ENCODE data around the gene ZNF718. TPM values are rescaled to one million over a fixed set of nuclear protein-coding genes. Genes with fewer than 3 reads are reported as not detected.

Gene ZNF718
- total and polyA plus RNA-seq, 2 of the 13 experiments (the other 11 are each of a cell fraction or from before 2014, with no cell fraction given): not detected

- TF ChIP-seq, protein P1, sequence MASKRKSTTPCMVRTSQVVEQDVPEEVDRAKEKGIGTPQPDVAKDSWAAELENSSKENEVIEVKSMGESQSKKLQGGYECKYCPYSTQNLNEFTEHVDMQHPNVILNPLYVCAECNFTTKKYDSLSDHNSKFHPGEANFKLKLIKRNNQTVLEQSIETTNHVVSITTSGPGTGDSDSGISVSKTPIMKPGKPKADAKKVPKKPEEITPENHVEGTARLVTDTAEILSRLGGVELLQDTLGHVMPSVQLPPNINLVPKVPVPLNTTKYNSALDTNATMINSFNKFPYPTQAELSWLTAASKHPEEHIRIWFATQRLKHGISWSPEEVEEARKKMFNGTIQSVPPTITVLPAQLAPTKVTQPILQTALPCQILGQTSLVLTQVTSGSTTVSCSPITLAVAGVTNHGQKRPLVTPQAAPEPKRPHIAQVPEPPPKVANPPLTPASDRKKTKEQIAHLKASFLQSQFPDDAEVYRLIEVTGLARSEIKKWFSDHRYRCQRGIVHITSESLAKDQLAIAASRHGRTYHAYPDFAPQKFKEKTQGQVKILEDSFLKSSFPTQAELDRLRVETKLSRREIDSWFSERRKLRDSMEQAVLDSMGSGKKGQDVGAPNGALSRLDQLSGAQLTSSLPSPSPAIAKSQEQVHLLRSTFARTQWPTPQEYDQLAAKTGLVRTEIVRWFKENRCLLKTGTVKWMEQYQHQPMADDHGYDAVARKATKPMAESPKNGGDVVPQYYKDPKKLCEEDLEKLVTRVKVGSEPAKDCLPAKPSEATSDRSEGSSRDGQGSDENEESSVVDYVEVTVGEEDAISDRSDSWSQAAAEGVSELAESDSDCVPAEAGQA (IDR thresholded peaks at IDR 0.05; ENCODE audit: low read depth): no peak
- TF ChIP-seq, protein P1 (CRISPR knock-in tag; IDR thresholded peaks at IDR 0.05; ENCODE audit: borderline replicate concordance): no peak
- TF ChIP-seq NR2F2 (IDR thresholded peaks at IDR 0.05; ENCODE audit: borderline replicate concordance, low read depth) (no peak), ETV5 (CRISPR knock-in tag; IDR thresholded peaks at IDR 0.05; ENCODE audit: borderline replicate concordance) (no peak), ZNF296 (CRISPR knock-in tag; conservative IDR thresholded peaks at IDR 0.05) (no peak), ZFP36L2 (CRISPR knock-in tag; IDR thresholded peaks at IDR 0.05) (no peak), ZBTB38 (CRISPR knock-in tag; IDR thresholded peaks at IDR 0.05) (no peak), ZNF207 (IDR thresholded peaks at IDR 0.05; ENCODE audit: borderline replicate concordance) (no peak), ZMYM3 (CRISPR knock-in tag; IDR thresholded peaks at IDR 0.05) (no peak), SMC3 (IDR thresholded peaks at IDR 0.05; ENCODE audit: low read length) (no peak), RORA (CRISPR knock-in tag; IDR thresholded peaks at IDR 0.05) (no peak), KAT8 (CRISPR knock-in tag; IDR thresholded peaks at IDR 0.05) (no peak), KLF15 (CRISPR knock-in tag; IDR thresholded peaks at IDR 0.05; ENCODE audit: borderline replicate concordance) (no peak), FOXP4 (CRISPR knock-in tag; IDR thresholded peaks at IDR 0.05) (no peak), CCAR2 (optimal IDR thresholded peaks at IDR 0.05; ENCODE audit: low read depth, low read length) (no peak)
Observed at GRCh38 chr4:107083-107443, 17.2 kb upstream of the ZNF718 start (continued).
